Activated CD4-positive, alpha-beta T cell treated with anti-CD3 and anti-CD28 coated beads for 1 hour (primary cell): ENCODE results near the gene NLE1.
"Not testable (repeated sequence)": the region's sequence is repeated elsewhere in the genome, so short reads cannot be mapped to it uniquely, and the experiment has no call there.

Experiments
- DNase-seq: peaks from one replicate; pipeline ENCODE4 v3.0.0-alpha.2; 2020

NLE1 gene

DNA sequence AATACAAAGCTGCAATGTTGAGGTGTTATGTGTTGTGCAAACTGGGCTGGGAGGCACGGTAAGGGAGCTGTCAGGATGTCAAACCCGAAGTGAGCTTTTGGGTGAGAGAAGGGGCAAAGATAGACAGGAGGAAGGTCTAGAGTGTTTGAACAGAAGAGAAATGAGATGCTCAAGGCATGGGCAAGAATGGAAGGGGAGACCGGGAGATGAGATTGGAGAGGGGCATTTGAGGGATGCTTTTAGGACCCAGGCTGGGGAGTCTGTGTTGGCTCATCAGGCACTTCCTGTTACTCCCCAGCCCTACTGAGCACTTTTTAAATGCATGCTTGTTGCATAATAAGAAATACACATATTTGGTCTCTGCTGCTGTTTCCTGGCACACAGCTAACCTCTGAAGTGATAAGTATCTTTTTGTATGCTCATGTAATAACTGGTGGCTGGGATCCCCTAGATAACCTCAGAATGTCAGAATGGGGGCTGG lies 19.2 kb upstream of the NLE1 start:
- no peak for DNase-seq

DNA sequence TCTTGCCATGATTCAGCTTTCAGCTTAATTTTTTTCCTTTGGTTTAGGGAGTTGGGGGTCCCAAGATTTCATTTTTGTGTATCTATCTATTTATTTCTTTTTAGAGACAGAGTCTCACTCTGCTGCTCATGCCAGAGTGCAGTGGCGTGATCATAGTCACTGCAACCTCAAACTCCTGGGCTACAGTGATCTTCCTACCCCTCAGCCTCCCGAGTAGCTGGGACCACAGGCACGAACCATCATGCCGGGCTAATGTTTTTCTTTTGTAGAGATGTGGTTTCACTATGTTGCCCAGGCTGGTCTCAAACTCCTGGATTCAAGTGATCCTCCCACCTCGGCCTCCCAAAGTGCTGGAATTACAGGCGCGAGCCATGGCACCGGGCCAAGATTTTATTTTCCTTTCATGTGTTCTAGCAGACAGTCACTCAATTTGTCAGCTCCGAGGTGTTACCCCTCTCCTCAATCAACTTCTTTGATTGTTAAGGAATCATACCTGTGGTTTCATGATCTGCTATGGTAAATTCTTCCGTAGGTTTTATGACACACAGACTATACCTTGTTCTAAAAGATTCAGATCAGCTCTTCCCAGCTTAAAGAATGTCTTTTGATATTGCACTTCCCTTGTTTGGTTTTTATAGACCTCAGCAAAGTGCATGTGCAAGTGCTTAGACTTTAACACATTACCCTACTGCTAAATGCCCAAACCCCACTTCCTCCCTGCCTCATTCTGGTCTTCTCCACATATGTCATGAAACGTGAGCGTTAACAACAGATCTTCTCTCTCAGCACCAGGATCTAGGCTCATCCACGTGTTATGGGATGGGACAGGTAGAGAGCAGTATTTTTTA lies 18.5 kb upstream of the NLE1 start:
- DNase-seq = no peak

DNA sequence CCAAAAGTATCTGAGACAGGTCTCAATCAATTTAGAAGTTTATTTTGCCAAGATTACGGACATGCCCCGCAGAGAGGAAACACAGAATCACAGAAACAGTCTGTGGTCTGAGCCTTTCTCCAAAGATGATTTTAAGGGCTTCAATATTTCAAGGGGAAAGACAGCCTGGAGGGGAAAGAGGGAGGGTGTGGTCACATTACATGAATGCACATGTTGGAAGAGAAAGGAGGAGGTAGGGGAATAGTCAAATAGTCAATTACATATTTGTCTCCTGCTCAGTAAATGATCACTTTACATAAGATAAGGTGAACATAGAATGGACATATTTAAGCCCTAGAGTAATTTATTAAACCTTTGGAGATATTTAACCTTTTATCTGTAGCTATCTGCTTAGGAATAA lies 17.8 kb upstream of the NLE1 start:
- no peak for DNase-seq

DNA sequence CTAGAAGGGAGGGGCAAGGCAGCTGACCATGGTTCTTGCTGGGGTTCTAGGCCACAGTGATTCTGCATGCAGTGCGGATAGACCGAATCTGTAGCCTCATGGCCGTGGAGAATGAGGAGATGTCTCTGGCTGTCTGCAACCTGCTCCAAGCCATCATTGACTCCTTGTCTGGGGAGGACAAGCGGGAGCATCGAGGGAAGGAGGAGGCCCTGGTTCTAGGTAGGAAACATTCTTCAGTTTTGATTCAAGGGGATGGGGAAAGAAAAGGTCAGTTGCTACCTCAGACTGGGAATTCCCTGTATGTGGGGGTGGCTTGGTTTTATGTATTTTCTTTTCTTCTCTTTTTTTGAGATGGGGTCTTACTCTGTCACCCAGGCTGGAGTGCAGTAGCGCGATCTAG lies 13.1 kb upstream of the NLE1 start:
- no peak for DNase-seq

DNA sequence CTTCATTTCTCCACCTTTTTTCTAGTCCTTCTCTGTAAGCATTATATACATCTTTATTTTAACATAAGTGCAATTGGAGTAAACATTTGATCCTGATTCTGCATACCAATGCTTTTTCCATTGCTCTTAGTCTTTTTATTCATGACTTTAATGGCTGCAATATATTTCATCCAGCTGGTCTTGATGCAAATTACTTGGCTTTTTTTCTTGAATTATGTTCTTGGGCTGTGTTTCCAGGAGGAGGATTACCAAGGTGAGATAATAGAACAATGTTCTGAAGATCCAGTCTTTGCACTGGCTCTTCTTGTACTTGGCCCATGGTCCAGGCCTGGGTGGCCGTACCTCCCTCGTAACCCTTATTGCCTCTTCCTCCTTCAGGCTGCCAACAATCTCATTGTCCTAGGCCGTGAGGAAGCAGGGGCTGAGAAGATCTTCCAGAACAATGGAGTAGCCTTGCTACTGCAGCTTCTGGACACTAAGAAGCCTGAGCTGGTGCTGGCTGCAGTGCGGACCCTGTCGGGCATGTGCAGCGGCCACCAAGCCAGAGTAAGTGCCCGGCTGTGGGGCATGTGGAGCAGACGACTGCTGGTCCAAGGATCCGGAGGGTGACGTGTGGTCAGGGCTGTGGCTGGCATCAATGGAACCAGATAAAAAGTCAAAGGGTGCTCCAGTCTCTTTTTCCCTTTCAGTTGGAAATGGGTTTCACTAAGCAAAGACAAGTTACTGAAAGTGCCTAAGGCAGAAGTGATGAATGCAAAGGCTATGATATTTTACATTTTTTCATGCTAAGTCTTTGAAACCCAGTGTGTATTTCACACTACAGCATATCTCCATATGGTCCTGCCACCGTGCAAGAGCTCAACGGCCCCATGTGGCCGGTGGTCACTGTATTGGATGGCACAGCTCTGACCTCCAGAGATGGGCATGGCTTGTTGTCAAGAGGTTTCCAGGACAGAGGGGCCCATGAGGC lies 12.4 kb upstream of the NLE1 start:
- no peak for DNase-seq

DNA sequence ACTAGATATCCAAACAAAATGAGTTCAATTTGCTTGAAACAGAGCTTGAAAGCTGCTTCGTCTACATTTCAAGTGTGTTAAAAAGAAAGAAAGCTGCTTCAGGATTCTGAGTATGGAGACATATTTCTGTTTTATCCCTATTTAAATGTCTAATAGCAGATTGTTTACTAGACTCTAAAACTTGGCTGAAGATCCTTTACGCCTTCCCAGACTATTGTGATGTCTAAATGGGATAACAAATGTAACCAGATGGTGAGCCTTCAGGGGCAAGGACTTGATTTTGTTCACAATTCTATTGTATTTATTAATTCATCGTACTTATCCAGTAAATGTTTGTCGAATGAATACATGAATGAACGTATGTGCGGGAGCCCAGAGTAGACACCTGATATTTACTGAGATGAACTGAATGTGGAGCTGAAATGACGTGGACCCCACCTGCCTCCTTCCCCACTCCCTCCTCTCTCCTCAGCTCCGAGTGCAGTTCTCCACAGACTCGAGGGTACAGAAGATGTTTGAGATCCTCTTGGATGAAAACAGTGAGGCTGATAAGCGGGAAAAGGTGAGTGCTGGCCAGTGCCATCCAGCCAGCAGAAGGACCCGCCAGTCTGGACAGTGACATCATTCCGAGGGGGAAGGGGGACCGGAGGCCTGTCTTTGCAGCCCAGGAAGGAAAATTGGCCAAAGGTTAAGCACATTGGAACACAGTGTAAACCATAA lies 10.5 kb upstream of the NLE1 start:
- DNase-seq = no peak

GRCh38 chr17:35151080-35151479 lies 9.0 kb upstream of the NLE1 start:
- DNase-seq = not testable (repeated sequence)

DNA sequence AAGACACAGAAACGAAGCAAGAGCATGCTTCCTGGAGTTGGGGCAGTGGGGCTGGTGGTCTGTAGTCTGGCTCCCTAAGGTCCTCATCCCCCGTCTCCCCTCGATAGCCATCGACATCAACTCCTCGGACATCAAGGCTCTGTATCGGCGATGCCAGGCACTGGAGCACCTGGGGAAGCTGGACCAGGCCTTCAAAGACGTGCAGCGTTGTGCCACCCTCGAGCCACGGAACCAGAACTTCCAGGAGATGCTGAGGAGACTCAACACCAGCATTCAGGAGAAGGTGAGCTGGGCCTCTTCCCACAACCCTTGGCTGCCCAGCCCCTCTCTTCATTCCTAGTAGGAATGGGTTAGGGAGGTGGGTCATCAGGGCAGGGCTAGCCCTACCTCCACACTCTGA lies 7.8 kb upstream of the NLE1 start:
- DNase-seq = no peak

DNA sequence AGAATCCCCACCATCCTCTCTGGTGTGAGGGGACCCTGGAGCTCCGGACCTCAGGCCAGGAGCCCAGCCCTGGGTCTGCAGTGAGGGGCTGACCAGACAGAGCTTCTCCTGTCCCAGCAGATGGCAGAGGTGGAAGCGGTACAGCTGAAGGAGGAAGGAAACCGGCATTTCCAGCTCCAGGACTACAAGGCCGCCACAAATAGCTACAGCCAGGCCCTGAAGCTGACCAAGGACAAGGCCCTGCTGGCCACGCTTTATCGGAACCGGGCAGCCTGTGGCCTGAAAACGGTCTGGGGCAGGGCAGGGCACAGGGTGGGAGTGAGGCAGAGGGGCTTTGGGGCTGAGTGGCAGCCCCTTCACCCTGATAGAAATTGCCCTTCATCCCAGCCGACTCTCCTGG lies 6.0 kb upstream of the NLE1 start:
- no peak for DNase-seq

DNA sequence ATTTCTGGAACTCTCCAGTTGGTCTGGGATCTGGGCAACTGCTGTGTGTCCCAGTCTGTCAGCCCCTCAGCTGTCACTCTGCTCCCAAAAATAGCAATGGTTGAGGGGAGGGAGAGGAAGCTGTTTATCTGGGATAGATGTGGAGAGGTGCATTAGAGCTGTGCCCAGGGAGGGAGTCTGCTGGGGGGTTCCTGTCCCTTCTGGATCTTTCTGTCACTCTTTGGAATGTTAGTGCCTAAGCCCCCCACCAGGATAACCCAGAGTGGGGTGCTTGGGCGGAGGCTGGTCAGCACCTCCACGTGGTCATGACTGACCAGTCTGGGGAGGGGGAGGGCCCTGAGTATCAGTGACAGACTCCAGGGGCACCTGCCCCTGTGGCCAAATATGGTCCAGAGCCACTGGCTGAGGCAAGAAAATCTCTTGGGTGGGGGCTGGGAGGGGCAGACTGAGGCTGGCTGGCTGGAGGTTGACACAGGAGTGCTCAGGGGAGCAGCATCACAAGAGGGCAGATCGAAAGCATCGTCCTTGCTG lies 5.3 kb upstream of the NLE1 start, which contains the start of gene UNC45B:
Gene UNC45B, plus strand, starts transcription at position 443 of the 531 bp plus-strand sequence. CDS start 447 bp downstream, outside the sequence.
- DNase-seq = no peak

DNA sequence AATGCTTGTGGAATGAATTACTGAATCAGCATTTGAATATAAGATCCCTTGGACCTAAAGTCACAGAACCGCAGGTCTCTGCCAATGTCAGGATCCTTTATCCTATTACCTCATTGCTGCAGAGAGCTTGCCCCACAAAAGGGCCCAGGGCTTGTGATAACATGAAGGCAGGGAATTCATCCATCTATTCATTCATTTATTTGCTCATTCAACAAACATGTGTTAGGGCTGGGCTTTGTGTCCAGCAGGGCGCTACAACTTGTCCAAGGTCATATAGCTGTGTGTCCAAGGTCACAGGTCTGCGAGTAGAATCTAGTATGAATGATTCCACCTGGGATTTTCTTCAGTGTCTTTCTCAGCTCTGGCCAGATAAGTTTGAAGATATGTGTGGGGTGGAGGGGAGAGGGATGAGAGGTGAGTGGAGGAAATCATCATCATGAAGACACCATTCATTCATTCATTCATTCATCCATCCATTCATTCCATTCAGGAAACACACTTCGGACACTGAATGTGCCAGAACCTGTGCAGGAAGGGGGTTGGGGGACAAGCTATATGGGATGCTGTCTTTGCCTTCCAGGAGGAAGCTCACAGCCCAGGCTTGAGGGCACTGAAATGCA lies 4.2 kb upstream of the NLE1 start:
- no peak for DNase-seq

- no peak for DNase-seq
Measured at GRCh38 chr17:35144840-35145239, 2.7 kb upstream of the NLE1 start.

- no peak for DNase-seq
Measured at GRCh38 chr17:35142467-35142796, 329 bp upstream of the NLE1 start.

DNA sequence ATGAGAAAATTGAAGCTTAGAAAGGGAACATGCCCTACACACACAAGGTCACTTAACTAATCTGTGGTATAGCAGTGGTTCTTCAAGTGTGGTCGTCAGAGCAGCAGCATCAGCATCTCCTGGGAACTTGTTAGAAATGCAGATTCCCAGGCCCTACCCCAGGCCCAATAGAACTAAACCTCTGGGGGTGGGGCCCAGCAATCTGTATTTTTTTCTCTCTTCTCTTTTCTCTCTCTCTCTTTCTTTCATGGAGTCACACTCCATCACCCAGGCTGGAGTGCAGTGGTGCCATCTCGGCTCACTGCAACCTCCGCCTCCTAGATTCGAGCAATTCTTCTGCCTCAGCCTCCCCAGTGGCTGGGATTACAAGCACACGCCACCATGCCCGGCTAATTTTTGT lies 3.9 kb downstream of the NLE1 start:
- no peak for DNase-seq

DNA sequence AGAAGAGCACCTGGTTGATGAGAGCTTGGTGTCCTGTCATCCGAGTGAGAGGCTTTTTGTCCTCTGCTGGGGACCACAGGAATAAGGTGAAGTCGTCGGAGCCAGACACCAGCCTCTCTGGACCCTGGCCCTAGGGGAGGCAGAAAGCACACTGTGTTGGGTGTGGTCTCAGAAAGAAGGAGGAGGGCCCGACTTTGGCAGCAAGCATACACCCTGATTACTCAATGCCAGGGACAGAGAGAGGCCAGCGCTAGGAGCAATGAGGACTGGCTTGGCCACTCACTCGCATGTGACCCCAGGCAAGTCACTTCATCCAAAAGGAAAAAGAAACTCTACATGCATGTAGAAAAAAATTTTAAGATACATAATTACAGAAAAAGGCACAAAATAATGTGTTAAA lies 6.8 kb downstream of the NLE1 start:
- DNase-seq = no peak

DNA sequence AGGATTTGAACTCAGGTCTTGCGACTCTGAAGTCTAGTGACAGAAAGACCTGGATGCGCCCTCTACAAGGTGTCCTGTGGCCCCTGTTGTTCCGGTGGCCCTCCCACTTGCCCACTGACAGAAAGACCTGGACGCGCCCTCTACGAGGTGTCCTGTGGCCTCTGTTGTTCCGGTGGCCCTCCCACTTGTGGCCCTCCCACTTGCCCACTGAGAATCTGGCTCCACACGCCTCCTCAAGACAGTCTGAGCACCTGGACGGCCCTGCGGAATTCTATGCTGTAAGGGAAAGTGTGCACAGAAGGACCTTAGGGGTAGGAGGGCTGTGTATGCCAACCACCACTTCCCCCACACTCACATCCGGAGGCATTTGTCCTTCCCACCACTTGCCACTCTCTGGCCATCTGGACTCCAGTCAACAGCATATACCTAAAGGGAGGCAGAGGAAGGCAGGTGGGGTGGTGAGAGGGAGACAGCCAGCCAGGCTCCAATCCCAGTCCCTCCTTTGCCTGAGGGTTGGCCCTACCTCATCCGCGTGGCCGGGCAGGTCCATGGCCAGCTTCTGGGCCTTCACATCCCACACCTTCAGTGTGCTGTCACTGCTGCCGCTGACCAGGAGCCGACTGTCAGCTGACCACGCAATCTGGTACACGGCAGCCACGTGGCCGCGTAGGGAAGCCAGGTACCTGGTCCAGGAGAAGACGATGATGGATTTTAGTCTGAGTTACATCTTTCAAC lies 9.1 kb downstream of the NLE1 start:
- DNase-seq = no peak

DNA sequence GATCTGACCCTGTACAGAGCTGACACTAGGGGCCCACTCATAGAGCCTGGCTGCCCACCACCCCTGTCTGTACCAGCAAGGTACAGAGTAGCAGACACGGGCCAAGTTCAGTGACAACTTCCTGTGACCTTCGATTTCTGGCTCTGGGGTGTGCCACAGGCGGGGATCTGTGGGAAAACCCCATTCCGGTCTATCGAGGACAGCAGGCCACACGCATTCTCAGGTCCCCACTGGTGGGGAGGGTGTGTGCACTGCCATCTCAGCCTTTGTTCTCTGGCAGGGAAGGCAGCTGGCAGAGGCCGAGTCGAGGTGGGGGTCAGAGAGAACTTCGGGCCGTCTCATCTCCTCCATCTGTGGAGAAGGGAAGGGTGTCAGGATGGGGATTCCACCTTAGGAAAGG lies 10.0 kb downstream of the NLE1 start:
- DNase-seq = no peak

DNA sequence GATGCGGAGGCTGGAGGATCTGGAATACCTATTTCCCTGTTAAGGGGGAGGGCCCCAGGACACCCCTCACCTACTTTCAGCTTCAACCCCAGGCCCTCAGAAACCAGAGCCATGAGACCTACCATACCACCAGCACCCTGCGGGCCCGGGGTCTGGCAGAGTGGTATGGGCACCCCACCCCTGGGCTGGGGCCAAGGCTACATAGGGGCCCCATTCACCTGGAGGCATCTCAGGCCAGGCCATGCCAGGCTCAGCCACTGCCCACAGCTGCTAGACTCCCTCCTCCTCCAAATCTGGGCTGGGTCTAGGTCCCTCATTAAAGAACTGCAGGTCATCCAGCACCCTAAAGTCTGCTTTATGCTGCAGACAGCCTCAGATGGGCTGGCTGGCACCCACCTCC lies 11.7 kb downstream of the NLE1 start:
- no peak for DNase-seq

- DNase-seq = no peak
Measured at GRCh38 chr17:35129973-35130351, 12.1 kb downstream of the NLE1 start.

GRCh38 chr17:35129154-35129972 lies 12.7 kb downstream of the NLE1 start:
- no peak for DNase-seq
